CD4-positive, alpha-beta T cell treated with Interleukin-4 for 1 hour (primary cell): ENCODE results near the gene TSC1.

ENCODE experiments used
- DNase-seq, 2 donors: peaks; one replicate each; pipeline ENCODE4 v3.0.0-alpha.2; 2020 to 2022

Gene TSC1

DNA sequence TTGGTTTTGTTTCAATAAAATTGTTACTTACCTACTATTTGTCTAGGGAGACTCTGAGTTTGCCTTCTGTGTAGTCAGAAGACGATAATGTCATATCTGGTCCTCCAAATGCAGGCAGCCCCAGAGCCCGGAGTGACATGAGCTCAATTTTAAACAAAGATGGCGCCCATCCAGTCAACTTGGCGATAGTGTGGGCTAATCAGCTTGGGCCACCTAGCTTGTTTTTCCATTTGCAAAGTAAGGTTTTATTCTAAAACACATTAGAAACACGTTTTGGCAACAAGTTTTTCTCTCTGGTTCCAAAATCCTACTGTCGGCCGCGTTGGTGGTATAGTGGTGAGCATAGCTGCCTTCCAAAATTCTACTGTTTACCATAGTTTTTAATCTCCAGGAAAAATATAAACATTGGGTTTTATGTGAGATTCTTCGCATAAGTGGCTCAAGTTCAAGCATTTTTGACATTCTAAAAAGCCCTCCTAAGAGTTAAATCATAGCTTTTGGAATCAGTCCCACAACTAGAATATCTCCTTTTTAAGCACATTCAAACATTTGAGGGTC is 13.2 kb downstream of the TSC1 start:
- DNase-seq, result no peak

DNA sequence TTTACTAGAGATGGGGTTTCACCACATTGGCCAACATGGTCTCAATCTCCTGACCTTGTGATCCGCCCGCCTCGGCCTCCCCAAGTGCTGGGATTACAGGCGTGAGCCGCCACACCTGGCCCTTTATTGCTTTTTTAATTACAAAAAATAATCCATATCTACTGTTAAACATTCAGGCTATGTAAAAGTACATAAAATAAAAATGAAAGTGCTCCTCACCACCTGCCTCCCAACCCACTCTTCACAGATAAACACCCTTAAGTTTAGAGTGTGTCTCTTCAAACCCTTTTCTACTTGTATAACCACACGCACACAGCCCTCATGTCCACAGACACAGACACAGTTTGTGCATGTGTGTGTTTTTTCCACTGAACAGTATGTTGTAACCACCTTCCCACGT is 16.7 kb downstream of the TSC1 start:
- no peak for DNase-seq

DNA sequence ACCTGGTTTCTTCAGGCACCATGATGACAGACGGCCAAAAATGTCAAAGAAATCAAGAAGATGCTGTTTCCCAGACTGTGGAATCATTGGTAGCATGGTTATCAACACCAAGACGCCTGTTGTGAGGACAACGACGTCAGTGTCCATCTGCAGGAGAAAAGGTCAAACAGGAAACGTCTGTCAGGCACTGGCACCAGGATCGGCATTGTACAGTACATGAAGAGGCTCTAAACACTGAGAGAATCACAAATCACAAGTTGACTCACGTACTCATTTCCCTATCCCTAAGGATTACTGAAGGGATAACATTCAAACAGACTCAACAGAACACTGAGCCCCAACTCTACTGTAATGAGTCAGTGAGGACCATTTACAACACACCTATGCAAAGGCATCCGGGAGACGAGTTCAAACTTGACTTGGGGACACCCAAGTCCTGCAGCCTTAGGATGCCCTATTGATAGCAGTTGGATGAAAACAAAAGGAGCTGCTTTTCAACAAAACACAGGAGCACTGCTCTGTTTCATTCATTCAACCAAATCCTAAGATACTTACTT is 21.0 kb downstream of the TSC1 start:
- no peak for DNase-seq

DNA sequence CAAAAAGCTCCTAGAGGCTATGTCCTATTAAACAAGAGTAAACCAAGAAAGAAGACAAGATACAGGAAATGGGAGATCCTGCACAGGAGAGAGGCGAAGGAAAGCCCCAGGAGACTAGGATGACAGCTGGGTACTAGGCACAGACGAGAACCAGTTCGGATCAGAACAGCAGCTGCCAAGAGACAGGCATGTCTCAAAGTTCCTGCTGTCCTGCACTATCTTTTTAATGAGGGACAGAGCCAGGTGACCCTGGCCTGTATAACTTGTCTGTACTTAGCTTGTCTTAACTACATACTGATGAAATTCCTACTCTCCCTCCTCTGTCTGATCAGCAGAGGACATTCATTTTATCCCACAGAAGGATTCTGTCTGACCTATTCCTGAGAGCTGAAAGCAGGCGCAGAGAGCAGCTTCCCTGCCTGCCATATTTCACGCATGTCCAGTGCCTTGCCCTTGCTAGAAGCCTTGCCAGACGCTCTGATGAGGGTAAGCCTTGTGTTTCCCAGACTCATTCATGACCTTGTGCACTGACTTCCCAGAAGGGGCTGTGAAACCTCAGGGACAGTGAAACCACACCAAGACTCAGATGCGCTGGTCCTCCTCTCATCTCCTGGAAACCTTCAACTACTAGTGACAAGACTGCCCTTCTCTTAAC is 24.7 kb downstream of the TSC1 start:
- DNase-seq, result no peak

DNA sequence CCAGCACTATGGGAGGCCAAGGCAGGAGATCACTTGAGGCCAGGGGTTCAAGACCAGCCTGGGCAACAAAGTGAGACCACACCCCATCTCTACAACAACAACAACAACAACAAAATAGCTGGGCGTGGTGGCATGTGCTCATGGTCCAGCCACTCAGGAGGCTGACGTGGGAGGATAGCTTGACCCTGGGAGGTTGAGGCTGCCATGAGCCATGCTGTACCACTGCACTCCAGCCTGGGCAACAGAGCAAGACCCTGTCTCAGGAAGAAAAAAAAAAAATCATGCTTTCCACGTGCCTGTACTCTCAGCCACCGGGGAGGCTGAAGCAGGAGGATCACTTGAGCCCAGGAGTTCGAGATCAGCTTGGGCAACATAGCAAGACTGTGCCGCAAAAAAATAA is 29.5 kb downstream of the TSC1 start:
- DNase-seq, result no peak

DNA sequence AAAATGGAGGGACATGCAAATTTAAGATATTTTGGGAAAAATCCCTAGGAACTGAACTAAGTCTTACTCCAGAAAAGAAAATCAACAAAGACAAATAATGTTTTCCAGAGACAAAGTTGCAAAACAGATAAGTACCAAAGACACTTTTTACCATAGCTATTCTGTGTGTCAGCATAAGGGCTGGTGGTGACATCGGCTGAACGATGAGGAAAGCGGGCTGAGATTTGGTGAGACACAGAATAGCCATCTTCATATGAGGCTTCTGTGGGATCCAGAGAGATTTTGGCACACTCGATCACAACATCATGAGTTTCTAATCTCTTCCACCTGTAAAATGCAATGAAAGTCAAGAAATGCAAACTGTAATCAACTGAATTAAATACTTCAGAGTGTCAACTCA is 32.3 kb downstream of the TSC1 start:
- DNase-seq, result no peak

DNA sequence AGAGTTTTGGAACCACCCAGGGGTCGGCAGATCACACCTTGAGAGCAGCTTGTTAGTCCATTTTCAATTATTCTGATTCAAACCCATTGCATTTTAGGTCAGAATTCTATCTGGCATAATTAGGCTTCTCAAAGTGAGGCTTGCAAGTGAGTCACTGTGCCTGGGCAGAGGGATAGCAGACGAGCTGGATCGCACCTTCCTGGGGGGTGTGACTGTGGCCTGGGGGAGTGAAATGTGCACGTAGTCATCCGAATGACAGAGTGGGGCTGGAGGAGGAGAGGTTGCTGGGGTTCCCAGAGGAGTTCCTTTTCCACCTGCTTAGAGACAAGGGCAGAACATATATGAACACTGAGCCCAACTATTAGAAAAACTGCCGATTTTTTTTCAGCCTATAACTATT is 34.0 kb downstream of the TSC1 start:
- no peak for DNase-seq

DNA sequence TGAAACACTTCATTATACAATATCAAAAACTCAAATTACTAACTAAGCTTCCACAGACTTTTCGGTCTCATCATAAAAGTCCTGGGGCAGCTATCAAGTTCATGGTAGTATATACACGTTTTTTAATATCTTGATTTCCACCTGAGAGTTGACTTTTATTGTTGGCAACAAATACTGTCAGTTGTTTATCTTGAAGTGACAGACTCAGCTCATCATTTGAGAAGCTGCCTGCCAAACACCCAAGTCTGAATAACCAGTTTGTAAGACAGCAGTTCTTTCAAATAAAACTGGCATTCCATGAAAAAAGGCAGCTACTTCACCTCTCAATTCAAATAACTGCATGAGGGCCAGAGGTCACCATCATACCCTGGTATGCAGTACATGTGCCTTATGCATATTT is 35.1 kb downstream of the TSC1 start:
- DNase-seq, result no peak

DNA sequence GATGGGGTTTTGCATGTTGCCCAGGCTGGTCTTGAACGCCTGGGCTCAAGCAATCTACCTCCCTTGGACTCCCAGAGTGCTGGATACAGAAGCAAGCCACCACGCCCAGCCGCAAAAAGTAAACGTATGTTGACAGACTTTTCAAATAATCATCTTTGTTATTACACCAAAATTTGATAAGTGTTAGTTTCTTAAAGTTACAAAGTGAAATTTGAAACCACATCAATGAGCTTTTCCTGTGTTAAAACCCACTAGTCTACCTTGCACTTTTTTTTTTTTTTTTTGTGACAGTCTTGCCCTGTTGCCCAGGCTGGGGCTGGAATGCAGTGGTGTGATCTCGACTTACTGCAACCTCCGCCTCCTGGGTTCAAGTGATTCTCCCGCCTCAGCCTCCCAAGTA is 35.8 kb downstream of the TSC1 start:
- DNase-seq, result peak in 1 of 2 donors; percentile 62

DNA sequence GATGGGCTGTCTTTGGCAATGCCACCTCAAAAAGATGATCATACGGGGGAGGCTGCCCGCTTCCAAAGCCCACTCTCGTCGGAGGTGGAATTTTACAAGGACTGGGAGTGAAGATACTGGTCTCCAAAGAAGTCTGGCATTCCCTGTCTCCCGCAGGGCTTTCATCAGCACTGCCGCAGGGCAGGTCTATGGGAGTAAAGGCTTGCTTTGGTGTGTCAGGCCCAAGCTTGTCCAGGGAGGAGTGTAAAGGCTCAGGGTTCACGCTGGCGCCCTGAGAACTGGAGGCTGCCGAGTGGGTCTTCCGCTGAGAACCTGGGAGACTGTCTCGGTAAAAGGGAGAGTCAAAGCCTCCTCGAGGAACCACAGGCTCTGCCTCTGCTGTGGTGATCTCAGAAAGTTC is 38.7 kb downstream of the TSC1 start:
- DNase-seq, result no peak

DNA sequence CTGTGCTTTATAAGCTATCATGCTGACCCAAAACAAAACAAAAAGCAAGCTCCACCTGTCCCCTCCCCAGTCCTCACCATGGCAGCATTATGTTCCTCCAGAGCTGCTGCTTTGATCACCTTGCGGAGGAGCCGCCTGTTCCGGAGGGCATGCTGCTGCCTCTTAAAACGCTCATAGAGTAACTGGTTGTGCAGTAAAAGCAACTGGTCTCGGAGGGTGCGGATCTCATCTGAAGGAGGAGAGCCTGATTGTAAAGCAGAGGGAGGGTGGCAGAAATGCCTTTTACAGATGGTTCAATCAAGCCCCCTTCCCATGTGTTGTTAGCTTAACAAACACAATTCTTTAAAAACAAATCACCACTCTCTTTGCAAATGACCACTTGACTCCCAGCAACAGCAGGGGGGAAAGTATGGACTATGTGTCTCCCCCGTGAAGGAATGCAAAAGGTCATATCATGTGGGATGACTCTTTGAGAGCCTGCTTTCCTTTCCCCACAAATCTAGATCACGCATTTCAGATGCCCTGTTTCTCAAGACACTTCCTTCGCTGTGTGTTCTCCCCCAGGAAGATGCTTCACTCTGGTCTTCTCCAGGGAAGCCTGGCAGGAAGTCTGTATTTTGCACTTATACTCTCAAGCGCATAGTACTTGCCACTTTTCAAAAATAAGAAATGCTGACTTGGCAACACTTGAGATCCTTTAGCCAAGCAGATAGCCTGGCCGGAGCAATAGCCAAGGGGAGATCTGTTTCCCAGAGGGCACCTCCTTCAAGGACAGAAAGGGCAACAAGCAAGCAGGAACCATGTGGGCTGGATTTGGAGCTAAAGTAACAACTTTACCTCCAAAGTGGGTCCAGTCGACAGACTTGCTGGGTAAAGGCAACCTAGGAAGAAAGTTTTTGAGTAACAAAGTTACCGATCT is 40.6 kb downstream of the TSC1 start:
- no peak for DNase-seq

DNA sequence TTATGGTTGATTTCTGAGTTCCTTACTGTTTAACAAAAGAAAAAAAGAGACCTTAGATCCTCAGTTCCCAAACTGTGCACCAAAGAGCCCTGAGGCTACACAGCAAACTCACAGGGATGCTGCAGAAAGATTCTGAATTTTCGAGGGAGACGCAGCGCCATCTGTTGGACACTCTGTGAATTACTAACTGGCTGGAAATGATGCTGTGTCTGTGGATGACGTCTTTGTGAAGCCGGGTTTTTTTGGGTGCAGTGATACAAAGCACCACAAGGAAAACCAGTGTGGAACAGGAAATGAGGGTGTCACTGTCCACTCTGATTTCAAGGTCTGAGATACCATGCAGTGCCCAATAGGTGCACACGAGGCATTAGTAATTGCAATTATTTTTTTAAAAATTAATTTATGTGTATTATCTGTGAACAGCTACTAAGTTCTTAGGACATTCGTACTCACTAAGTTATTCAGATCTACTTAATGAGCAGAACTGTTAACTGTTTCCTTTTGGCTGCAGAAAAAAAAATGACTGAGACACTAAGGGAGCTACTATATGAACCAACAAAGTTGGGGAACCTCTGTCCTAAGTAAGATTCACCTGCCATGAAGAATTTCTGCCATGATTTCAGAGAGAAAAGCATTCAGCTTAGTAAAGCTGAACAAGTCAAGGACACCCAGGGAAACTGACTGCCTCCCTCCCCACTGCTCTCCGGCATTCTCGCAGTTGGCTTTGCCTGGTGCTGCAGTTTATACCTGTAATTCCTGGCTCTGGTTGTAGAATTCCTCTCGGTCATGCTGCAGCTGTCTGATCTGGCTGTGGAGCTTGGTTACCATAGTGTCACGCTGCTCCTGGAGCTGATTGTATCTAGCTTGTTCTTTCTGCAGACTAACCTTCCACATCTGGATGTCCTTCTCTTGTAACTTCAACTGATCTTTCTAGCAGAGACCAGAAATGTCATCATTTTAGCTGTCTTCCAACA is 42.3 kb downstream of the TSC1 start:
- DNase-seq, result peak; percentile 83 to 85

DNA sequence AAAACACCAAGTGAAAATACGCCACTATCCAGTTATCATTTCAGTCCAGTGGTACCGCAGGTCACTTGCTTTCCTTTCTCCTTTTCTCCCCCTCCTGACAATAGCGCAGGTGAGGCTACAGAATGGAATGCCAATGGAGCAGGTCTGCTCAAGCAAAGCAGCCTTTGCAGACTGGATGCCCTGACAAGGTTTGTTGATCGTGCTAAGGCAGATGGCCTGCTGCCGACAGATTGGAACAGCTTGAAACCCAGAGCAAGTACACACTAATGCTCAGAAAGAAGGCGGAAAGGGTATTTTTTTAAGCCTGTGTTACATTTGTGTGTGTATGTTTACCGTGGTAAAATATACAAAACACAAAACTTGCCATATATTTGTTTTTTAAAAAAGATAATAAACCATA is 46.4 kb downstream of the TSC1 start:
- DNase-seq, result no peak

DNA sequence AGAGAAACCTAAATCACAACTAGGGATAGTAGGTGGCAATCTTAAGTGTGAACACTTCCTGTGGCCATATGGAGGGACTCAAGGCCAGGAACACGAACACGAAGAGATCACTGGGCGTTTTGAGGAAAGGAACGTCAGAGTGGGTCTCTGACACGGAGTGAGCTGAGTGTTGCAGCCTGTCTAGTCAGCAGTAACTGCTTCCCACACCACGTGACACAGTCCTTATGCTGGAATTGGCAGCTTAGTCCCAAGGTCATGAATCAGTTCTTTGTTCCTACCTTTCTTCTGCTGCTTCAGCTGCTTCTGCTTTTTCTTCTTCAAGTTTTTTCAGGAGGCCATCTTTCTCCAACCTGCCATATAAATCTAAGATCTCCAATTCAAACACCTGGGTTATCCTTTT is 47.5 kb downstream of the TSC1 start:
- DNase-seq, result no peak

DNA sequence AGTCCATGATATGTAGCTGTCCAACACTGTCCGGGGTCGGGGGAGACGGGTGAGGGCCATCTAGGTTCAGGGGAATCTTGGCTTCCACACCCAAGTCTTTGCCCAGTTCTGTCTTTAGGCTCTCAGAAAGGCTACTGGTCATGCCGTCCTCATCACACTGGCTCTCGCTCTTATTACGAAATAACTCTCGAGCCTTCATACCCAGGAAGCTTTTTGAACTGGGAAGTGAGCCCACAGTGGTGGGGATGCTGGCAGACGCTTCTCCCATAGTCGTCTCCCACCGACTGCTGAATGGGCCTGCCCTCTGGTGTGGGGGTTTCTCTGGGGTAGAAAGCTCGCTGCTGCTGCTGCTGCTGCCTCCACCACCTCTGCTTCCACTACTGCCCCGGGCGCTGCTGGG is 48.2 kb downstream of the TSC1 start:
- no peak for DNase-seq

DNA sequence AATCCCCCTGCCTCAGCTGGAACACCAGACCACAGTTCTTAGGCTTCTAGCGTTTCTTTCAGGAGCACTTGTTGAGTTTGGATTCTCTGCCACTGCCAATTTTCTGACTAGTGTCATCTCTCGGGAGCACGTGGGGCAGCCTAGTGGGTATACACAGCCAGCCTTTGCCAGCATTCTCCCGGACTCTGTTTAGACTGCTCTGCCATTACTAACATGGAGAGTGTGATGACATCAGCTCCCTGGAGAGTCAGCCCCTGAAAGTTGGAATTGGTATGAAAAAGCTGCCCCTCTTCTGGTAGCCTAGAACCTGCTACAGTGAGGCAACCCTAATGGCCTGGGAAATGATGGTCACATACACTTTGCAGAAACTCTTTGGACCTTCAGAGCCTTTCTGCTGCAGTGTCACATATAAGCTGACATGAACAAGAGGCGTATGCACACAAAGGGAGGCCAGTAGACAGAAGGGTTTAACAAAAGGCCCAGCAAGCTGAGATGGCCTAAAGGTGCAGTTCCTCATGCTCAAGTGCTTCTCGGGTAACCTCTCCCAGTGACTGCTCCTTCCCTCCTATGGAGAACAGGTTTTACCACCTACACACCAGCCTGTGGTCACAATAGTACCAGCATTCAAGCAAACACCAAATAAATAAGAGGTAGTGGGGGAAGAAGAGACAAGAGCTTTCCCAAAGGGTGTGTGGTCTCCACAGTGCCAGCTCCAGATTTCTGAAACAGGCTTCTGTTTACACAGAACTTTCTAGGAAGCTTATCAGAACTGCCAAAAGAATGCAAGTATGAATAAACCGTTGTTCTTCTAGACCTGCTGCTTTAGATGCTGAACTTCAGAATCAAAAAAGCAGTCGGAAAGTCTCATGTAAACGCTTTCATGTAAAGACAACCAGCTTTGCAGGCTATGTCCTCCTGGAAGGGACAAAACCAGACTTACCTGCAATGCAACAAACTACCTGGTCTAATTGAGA is 49.3 kb downstream of the TSC1 start:
- no peak for DNase-seq

DNA sequence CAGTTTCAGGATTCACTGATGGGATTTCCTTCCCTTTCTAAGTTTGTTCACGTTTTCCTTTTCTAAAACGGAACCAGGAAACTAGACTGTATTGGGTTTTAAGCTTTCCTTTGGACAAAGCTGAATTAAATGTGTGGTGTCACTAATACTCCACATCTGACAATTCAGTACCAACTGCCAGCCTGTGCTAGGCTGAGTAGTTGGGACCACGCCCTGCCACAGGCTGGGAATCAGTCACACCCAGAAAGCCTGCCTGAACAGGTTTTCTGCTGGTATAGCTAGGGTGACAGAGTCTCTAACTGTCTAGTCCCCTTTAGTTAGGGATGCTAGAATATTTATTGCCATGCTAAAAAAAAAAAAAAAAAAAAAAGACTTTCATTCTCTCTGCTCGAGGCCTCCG is 50.1 kb downstream of the TSC1 start:
- no peak for DNase-seq

DNA sequence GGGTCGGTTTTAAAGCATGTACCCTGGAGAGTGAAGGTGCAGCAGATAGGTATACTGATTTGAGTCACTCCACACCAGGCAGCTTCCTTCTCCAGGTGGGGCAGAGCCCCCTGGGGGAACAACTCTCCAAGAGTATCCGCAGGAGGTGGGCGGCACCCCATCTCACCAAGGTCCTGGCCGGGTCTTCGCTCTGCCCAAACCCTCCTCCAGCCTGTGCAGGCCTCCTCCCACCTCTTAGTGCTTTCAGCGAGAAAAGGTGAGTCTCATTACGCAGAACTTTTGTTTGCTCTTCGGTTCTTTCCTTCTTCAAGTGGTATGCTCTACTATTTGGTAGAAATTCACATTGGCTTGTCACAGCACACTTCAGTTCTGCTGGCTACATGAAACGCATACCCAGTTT is 52.0 kb downstream of the TSC1 start:
- DNase-seq, result no peak

DNA sequence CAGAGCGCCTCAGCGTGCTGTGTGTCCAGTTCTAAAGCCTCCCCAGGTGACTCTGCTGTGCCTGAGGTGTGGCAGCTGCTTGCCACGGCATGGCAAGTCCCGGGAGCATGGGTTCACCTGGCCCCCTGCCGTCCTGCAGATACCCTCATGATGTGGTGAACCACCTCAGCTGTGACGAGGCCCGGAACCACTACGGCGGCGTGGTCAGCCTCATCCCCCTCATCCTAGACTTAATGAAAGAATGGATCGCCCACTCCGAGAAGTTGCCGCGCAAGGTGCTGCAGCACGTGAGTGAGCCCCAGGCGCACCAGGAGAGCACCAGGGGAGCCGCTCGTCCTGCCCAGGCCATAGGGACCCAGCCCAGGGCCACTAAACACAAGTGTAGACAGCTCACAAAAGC is 56.3 kb downstream of the TSC1 start:
- no peak for DNase-seq

DNA sequence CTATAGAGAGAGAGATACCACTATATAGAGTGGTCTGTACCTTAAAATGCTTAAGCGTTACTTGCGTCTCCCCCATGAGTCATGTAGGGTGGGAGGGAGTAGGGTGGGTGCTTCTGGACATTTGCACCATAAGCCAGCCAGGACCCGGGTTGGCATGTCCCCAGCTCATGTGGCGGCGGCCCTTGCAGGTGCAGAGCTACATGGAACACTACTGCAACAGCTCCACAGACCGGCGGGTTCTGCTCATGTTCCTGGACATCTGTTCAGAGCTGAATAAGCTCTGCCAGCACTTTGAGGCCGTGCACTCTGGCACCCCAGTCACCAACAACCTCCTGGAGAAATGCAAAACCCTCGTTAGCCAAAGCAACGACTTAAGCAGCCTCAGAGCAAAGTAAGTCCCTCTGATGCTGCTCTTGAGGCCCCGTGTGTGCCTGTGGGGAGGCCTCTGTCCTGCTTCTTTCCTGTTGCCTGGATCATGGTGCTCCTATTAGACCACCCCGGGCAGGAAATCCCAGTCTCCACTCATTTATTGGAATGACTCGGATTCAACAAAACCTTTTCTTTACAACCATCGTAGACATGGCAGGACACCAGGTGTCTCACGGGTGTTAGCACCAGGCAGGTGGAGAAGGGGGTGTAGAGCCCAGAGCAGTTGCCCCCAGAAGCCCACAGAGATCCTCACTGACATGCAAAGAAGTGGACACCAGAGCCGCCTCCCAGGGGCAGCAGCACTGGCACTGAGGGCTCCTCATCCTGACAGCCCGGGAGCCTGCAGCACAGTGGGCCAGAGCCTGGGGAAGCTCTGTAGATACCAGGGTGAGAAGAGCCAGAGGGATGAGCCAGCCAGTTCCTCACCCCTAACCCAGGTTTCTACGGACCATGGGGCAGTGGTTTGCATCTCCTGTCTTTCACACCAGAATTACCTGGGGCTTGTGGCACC is 57.0 kb downstream of the TSC1 start:
- no peak for DNase-seq
